Measurements from ENCODE around the gene EPAS1. TPM values are rescaled to one million over a fixed set of nuclear protein-coding genes. Genes with fewer than 3 reads are reported as not detected.

Gene EPAS1
- total RNA-seq, 1 donor from 2014 or later: 280 TPM

GRCh38 chr2:46266134-46266533 is 31.1 kb upstream of the EPAS1 start:
- Mint-ChIP-seq H3K27me3 (ENCODE audit: unreplicated experiment) (no peaks in the 10 kb centered on the region), H3K4me3 (ENCODE audit: unreplicated experiment) (no peak overlapping the region), H3K4me1 (ENCODE audit: unreplicated experiment) (peaks cover 2% of the 10 kb centered on the region), H3K27ac (ENCODE audit: unreplicated experiment) (no peak overlapping the region), H3K9me3 (ENCODE audit: unreplicated experiment) (no peaks in the 10 kb centered on the region), H3K36me3 (ENCODE audit: low read depth, unreplicated experiment) (no peaks in the 10 kb centered on the region)
- TF ChIP-seq CTCF (IDR thresholded peaks at IDR 0.05; ENCODE audit: unreplicated experiment): no peak
- DNase-seq (ENCODE audit: low spot score): no peak

- Mint-ChIP-seq H3K4me1 (ENCODE audit: unreplicated experiment) (peaks cover 2% of the 10 kb centered on the region), H3K36me3 (ENCODE audit: low read depth, unreplicated experiment) (no peaks in the 10 kb centered on the region), H3K4me3 (ENCODE audit: unreplicated experiment) (no peak overlapping the region), H3K27me3 (ENCODE audit: unreplicated experiment) (no peaks in the 10 kb centered on the region), H3K27ac (ENCODE audit: unreplicated experiment) (no peak overlapping the region), H3K9me3 (ENCODE audit: unreplicated experiment) (no peaks in the 10 kb centered on the region)
- no peak for DNase-seq (ENCODE audit: low spot score)
- no peak for TF ChIP-seq CTCF (IDR thresholded peaks at IDR 0.05; ENCODE audit: unreplicated experiment)
Measured at GRCh38 chr2:46267616-46268015, 29.6 kb upstream of the EPAS1 start.

- no peak for TF ChIP-seq CTCF (IDR thresholded peaks at IDR 0.05; ENCODE audit: unreplicated experiment)
- Mint-ChIP-seq H3K4me1 (ENCODE audit: unreplicated experiment) (peaks cover 4% of the 10 kb centered on the region), H3K27ac (ENCODE audit: unreplicated experiment) (no peak overlapping the region), H3K27me3 (ENCODE audit: unreplicated experiment) (no peaks in the 10 kb centered on the region), H3K9me3 (ENCODE audit: unreplicated experiment) (no peaks in the 10 kb centered on the region), H3K36me3 (ENCODE audit: low read depth, unreplicated experiment) (no peaks in the 10 kb centered on the region), H3K4me3 (ENCODE audit: unreplicated experiment) (no peak overlapping the region)
- no peak for DNase-seq (ENCODE audit: low spot score)
Measured at GRCh38 chr2:46268196-46268595, 29.0 kb upstream of the EPAS1 start.

- Mint-ChIP-seq H3K4me3 (ENCODE audit: unreplicated experiment) (no peak overlapping the region), H3K27me3 (ENCODE audit: unreplicated experiment) (no peaks in the 10 kb centered on the region), H3K36me3 (ENCODE audit: low read depth, unreplicated experiment) (no peaks in the 10 kb centered on the region), H3K9me3 (ENCODE audit: unreplicated experiment) (no peaks in the 10 kb centered on the region), H3K27ac (ENCODE audit: unreplicated experiment) (no peak overlapping the region), H3K4me1 (ENCODE audit: unreplicated experiment) (peaks cover 7% of the 10 kb centered on the region)
- DNase-seq (ENCODE audit: low spot score): no peak
- no peak for TF ChIP-seq CTCF (IDR thresholded peaks at IDR 0.05; ENCODE audit: unreplicated experiment)
Measured at GRCh38 chr2:46269001-46269400, 28.2 kb upstream of the EPAS1 start.

- Mint-ChIP-seq H3K27ac (ENCODE audit: unreplicated experiment) (no peak overlapping the region), H3K4me1 (ENCODE audit: unreplicated experiment) (peaks cover 12% of the 10 kb centered on the region)
Measured at GRCh38 chr2:46269544-46270273, 27.5 kb upstream of the EPAS1 start.

More at GRCh38 chr2:46269544-46270273, 27.5 kb upstream of the EPAS1 start:
- no peak for DNase-seq (ENCODE audit: low spot score)
- no peak overlapping the region for H3K4me3 Mint-ChIP-seq (ENCODE audit: unreplicated experiment)
- H3K36me3 Mint-ChIP-seq (ENCODE audit: low read depth, unreplicated experiment): no peaks in the 10 kb centered on the region
- no peak for TF ChIP-seq CTCF (IDR thresholded peaks at IDR 0.05; ENCODE audit: unreplicated experiment)
- no peaks in the 10 kb centered on the region for H3K9me3 Mint-ChIP-seq (ENCODE audit: unreplicated experiment)
- H3K27me3 Mint-ChIP-seq (ENCODE audit: unreplicated experiment): no peaks in the 10 kb centered on the region

Data from endothelial cell (in vitro differentiated cells).